ENCODE measurements around the gene PLCB3. TPM values are rescaled to one million over a fixed set of nuclear protein-coding genes. Genes with fewer than 3 reads are reported as not detected.
A peak's percentile ranks its signal among the peaks of the same experiment; 100 is the strongest.

Gene PLCB3
- total and polyA plus RNA-seq, 2 of the 13 experiments (the other 11 are each of a cell fraction or from before 2014, with no cell fraction given), result 7.5 to 13.8 TPM

- TF ChIP-seq EHMT2 (IDR thresholded peaks at IDR 0.05; ENCODE audit: borderline replicate concordance, low read depth, low read length) (no peak), RARA (CRISPR knock-in tag; IDR thresholded peaks at IDR 0.05) (no peak), ZNF17 (CRISPR knock-in tag; IDR thresholded peaks at IDR 0.05) (no peak), PHF5A (CRISPR knock-in tag; IDR thresholded peaks at IDR 0.05; ENCODE audit: low read depth, unreplicated experiment) (no peak), CREM (IDR thresholded peaks at IDR 0.05) (no peak), CREM (CRISPR knock-in tag; IDR thresholded peaks at IDR 0.05) (no peak), HDAC6 (IDR thresholded peaks at IDR 0.05; ENCODE audit: low read depth, low read length) (no peak), ZNF564 (CRISPR knock-in tag; IDR thresholded peaks at IDR 0.05) (no peak), AGO2 (optimal IDR thresholded peaks at IDR 0.05; ENCODE audit: low read depth, low read length) (peak; percentile 51), ZKSCAN1 (IDR thresholded peaks at IDR 0.05; ENCODE audit: low read length) (no peak), RBM22 (optimal IDR thresholded peaks at IDR 0.05; ENCODE audit: low read length) (peak; percentile 79), ZNF232 (CRISPR knock-in tag; IDR thresholded peaks at IDR 0.05; ENCODE audit: borderline replicate concordance) (no peak), ZSCAN21 (CRISPR knock-in tag; IDR thresholded peaks at IDR 0.05; ENCODE audit: borderline replicate concordance) (no peak), ZNF703 (CRISPR knock-in tag; IDR thresholded peaks at IDR 0.05; ENCODE audit: borderline replicate concordance) (no peak), ZNF546 (CRISPR knock-in tag; conservative IDR thresholded peaks at IDR 0.05) (no peak), POLR2G (IDR thresholded peaks at IDR 0.05; ENCODE audit: low read depth, low read length) (peak; percentile 21; the same call in 1 of the 2 replicates), LRRFIP1 (CRISPR knock-in tag; conservative IDR thresholded peaks at IDR 0.05) (no peak), MIER3 (CRISPR knock-in tag; IDR thresholded peaks at IDR 0.05; ENCODE audit: borderline replicate concordance) (no peak), ZNF614 (CRISPR knock-in tag; IDR thresholded peaks at IDR 0.05; ENCODE audit: borderline replicate concordance) (no peak), ZNF326 (CRISPR knock-in tag; IDR thresholded peaks at IDR 0.05; ENCODE audit: borderline replicate concordance) (no peak), POLR2AphosphoS5 (IDR thresholded peaks at IDR 0.05; ENCODE audit: low read depth, low read length) (peak; percentile 27), ATRX (CRISPR knock-in tag; IDR thresholded peaks at IDR 0.05; ENCODE audit: borderline replicate concordance) (no peak), ZNF558 (CRISPR knock-in tag; IDR thresholded peaks at IDR 0.05; ENCODE audit: borderline replicate concordance) (no peak), KMT2A (CRISPR knock-in tag; IDR thresholded peaks at IDR 0.05) (no peak), HNRNPLL (IDR thresholded peaks at IDR 0.05; ENCODE audit: low read depth, low read length, poor library complexity, severe bottlenecking) (peak; percentile 10)
- TF ChIP-seq, protein P1, sequence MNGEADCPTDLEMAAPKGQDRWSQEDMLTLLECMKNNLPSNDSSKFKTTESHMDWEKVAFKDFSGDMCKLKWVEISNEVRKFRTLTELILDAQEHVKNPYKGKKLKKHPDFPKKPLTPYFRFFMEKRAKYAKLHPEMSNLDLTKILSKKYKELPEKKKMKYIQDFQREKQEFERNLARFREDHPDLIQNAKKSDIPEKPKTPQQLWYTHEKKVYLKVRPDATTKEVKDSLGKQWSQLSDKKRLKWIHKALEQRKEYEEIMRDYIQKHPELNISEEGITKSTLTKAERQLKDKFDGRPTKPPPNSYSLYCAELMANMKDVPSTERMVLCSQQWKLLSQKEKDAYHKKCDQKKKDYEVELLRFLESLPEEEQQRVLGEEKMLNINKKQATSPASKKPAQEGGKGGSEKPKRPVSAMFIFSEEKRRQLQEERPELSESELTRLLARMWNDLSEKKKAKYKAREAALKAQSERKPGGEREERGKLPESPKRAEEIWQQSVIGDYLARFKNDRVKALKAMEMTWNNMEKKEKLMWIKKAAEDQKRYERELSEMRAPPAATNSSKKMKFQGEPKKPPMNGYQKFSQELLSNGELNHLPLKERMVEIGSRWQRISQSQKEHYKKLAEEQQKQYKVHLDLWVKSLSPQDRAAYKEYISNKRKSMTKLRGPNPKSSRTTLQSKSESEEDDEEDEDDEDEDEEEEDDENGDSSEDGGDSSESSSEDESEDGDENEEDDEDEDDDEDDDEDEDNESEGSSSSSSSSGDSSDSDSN (CRISPR knock-in tag; IDR thresholded peaks at IDR 0.05), result no peak
- TF ChIP-seq, protein P2, sequence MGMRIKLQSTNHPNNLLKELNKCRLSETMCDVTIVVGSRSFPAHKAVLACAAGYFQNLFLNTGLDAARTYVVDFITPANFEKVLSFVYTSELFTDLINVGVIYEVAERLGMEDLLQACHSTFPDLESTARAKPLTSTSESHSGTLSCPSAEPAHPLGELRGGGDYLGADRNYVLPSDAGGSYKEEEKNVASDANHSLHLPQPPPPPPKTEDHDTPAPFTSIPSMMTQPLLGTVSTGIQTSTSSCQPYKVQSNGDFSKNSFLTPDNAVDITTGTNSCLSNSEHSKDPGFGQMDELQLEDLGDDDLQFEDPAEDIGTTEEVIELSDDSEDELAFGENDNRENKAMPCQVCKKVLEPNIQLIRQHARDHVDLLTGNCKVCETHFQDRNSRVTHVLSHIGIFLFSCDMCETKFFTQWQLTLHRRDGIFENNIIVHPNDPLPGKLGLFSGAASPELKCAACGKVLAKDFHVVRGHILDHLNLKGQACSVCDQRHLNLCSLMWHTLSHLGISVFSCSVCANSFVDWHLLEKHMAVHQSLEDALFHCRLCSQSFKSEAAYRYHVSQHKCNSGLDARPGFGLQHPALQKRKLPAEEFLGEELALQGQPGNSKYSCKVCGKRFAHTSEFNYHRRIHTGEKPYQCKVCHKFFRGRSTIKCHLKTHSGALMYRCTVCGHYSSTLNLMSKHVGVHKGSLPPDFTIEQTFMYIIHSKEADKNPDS (CRISPR knock-in tag; IDR thresholded peaks at IDR 0.05), result no peak
These were observed 6.4 kb upstream of the PLCB3 start (continued) for GRCh38 chr11:64244966-64245365.
